ENCODE measurements around the gene RNF130. TPM values are rescaled to one million over a fixed set of nuclear protein-coding genes. Genes with fewer than 3 reads are reported as not detected.

RNF130 gene
- polyA plus RNA-seq, 1 donor from 2014 or later = 48.7 TPM

GRCh38 chr5:179920175-179920574 is 151.4 kb downstream of the RNF130 start:
- H3K4me2 ChIP-seq (ENCODE audit: low read length) = no peak overlapping the region
- H3K9ac ChIP-seq (ENCODE audit: low read length) = no peak overlapping the region
- no peak overlapping the region for H3K27ac ChIP-seq (ENCODE audit: low read length)
- no peaks in the 10 kb centered on the region for H4K20me1 ChIP-seq (ENCODE audit: insufficient read depth)
- no peaks in the 10 kb centered on the region for H3K27me3 ChIP-seq (ENCODE audit: insufficient read depth, low read depth, low read length)
- no peaks in the 10 kb centered on the region for H3F3A ChIP-seq (ENCODE audit: insufficient read depth, low read length, poor library complexity, severe bottlenecking)
- no peaks in the 10 kb centered on the region for H3K9me2 ChIP-seq (ENCODE audit: insufficient read depth, low read length)
- no peaks in the 10 kb centered on the region for H3K9me3 ChIP-seq (ENCODE audit: low read length)
- TF ChIP-seq POLR2AphosphoS5 (IDR thresholded peaks at IDR 0.05) (no peak), TAF1 (IDR thresholded peaks at IDR 0.05; ENCODE audit: low read depth) (no peak), MXI1 (conservative IDR thresholded peaks at IDR 0.05; ENCODE audit: poor library complexity, severe bottlenecking) (no peak), EZH2 (IDR thresholded peaks at IDR 0.05; ENCODE audit: borderline replicate concordance, insufficient read depth, low read length, poor library complexity, severe bottlenecking) (no peak)
- TF ChIP-seq, protein P1, sequence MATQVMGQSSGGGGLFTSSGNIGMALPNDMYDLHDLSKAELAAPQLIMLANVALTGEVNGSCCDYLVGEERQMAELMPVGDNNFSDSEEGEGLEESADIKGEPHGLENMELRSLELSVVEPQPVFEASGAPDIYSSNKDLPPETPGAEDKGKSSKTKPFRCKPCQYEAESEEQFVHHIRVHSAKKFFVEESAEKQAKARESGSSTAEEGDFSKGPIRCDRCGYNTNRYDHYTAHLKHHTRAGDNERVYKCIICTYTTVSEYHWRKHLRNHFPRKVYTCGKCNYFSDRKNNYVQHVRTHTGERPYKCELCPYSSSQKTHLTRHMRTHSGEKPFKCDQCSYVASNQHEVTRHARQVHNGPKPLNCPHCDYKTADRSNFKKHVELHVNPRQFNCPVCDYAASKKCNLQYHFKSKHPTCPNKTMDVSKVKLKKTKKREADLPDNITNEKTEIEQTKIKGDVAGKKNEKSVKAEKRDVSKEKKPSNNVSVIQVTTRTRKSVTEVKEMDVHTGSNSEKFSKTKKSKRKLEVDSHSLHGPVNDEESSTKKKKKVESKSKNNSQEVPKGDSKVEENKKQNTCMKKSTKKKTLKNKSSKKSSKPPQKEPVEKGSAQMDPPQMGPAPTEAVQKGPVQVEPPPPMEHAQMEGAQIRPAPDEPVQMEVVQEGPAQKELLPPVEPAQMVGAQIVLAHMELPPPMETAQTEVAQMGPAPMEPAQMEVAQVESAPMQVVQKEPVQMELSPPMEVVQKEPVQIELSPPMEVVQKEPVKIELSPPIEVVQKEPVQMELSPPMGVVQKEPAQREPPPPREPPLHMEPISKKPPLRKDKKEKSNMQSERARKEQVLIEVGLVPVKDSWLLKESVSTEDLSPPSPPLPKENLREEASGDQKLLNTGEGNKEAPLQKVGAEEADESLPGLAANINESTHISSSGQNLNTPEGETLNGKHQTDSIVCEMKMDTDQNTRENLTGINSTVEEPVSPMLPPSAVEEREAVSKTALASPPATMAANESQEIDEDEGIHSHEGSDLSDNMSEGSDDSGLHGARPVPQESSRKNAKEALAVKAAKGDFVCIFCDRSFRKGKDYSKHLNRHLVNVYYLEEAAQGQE (IDR thresholded peaks at IDR 0.05; ENCODE audit: borderline replicate concordance) = no peak
- peaks cover 3% of the 10 kb centered on the region for H3K36me3 ChIP-seq (ENCODE audit: insufficient read depth, low read length)
- H3K4me3 ChIP-seq (ENCODE audit: low read length) = no peak overlapping the region
- no peaks in the 10 kb centered on the region for H3K79me2 ChIP-seq (replicated peaks; ENCODE audit: insufficient read depth, low read length)
- H2AFZ ChIP-seq (ENCODE audit: low read depth, low read length) = no peak overlapping the region

GRCh38 chr5:179919487-179920060 is 152.0 kb downstream of the RNF130 start:
- no peak overlapping the region for H3K27ac ChIP-seq (ENCODE audit: low read length)
- H3K9ac ChIP-seq (ENCODE audit: low read length) = no peak overlapping the region
- H3K36me3 ChIP-seq (ENCODE audit: insufficient read depth, low read length) = peaks cover 3% of the 10 kb centered on the region
- H3K9me2 ChIP-seq (ENCODE audit: insufficient read depth, low read length) = no peaks in the 10 kb centered on the region
- H3K79me2 ChIP-seq (replicated peaks; ENCODE audit: insufficient read depth, low read length) = no peaks in the 10 kb centered on the region
- no peak overlapping the region for H2AFZ ChIP-seq (ENCODE audit: low read depth, low read length)
- H4K20me1 ChIP-seq (ENCODE audit: insufficient read depth) = no peaks in the 10 kb centered on the region
- H3K4me3 ChIP-seq (ENCODE audit: low read length) = no peak overlapping the region
- no peaks in the 10 kb centered on the region for H3K27me3 ChIP-seq (ENCODE audit: insufficient read depth, low read depth, low read length)
- H3K4me2 ChIP-seq (ENCODE audit: low read length) = no peak overlapping the region
- no peak for TF ChIP-seq POLR2AphosphoS5 (IDR thresholded peaks at IDR 0.05)
- H3K9me3 ChIP-seq (ENCODE audit: low read length) = no peaks in the 10 kb centered on the region
- H3F3A ChIP-seq (ENCODE audit: insufficient read depth, low read length, poor library complexity, severe bottlenecking) = no peaks in the 10 kb centered on the region

DNA sequence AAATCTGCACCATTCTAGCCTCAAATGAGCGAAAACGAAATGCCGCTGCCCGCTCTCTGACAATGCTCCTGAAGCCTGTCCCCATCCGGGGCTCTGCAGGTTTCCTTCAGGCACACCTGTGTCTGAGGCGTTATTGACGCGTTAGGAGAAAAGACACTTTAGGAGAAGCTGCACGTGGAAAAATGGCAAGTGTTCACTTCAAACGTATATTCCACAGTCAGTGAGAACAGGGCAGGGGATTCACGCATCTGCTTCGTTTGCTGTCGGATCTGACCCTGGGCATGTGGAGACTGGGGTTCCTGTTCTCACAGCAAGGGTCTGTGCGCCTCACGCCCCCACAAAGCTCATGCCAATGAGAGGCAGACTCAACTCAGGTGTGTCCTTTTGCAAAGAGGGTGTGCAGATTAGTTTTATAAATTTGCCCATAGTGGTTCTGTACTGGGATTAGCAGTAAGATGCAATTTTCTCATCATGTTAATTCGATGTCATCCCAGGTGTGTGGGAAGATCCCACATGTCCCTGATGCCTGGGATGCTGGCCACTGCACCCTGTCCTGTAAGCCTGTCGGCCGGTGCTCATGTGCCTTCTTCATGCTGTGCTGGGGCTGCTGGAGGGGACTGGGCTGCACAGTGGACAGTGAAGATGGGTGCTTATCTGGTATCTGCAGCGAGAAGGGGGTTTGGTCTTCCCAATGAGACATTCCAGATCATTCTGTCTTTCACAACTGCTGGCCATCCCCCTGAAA is 152.6 kb downstream of the RNF130 start:
- Histone ChIP-seq H3K27ac (ENCODE audit: low read length) (no peak overlapping the region), H2AFZ (ENCODE audit: low read depth, low read length) (no peak overlapping the region), H3K36me3 (ENCODE audit: insufficient read depth, low read length) (peaks cover 3% of the 10 kb centered on the region)

More for the DNA sequence above, 152.6 kb downstream of the RNF130 start:
- no peak for TF ChIP-seq SMC3 (conservative IDR thresholded peaks at IDR 0.05; ENCODE audit: poor library complexity)
- TF ChIP-seq MXI1 (conservative IDR thresholded peaks at IDR 0.05; ENCODE audit: poor library complexity, severe bottlenecking) = no peak
- TF ChIP-seq RAD21 (conservative IDR thresholded peaks at IDR 0.05) = no peak
- no peak for TF ChIP-seq EP300 (conservative IDR thresholded peaks at IDR 0.05; ENCODE audit: poor library complexity, severe bottlenecking)
- no peak for TF ChIP-seq CTCF (IDR thresholded peaks at IDR 0.05; ENCODE audit: poor library complexity, severe bottlenecking)
- TF ChIP-seq, protein P1 (IDR thresholded peaks at IDR 0.05; ENCODE audit: borderline replicate concordance) = no peak
- TF ChIP-seq POLR2AphosphoS5 (IDR thresholded peaks at IDR 0.05) = no peak
- TF ChIP-seq EZH2 (IDR thresholded peaks at IDR 0.05; ENCODE audit: borderline replicate concordance, insufficient read depth, low read length, poor library complexity, severe bottlenecking) = no peak
- no peak for TF ChIP-seq TAF1 (IDR thresholded peaks at IDR 0.05; ENCODE audit: low read depth)
- Histone ChIP-seq H3F3A (ENCODE audit: insufficient read depth, low read length, poor library complexity, severe bottlenecking) (no peaks in the 10 kb centered on the region), H3K4me3 (ENCODE audit: low read length) (no peak overlapping the region), H3K9me2 (ENCODE audit: insufficient read depth, low read length) (no peaks in the 10 kb centered on the region), H3K9ac (ENCODE audit: low read length) (no peak overlapping the region), H4K20me1 (ENCODE audit: insufficient read depth) (no peaks in the 10 kb centered on the region), H3K4me2 (ENCODE audit: low read length) (no peak overlapping the region), H3K79me2 (replicated peaks; ENCODE audit: insufficient read depth, low read length) (no peaks in the 10 kb centered on the region), H3K27me3 (ENCODE audit: insufficient read depth, low read depth, low read length) (no peaks in the 10 kb centered on the region), H3K9me3 (ENCODE audit: low read length) (no peaks in the 10 kb centered on the region)

All from neural cell (in vitro differentiated cells).